HEK293 (cell line): ENCODE data around the gene CROT.

ENCODE experiments used
- CTCF ChIA-PET: fragments of 350-600 bp; formaldehyde crosslinking; extraction: SDS; loops from one replicate; lab custom pipeline; 2021; ENCODE audit warnings: antibody characterized with exemption; lab: Yijun Ruan, JAX
- POLR2A ChIA-PET: fragments of 300-600 bp; formaldehyde crosslinking; extraction: SDS; loops from one replicate; lab custom pipeline; 2020; ENCODE audit warnings: antibody characterized with exemption, inconsistent platforms; lab: Yijun Ruan, JAX
- H3K27ac ChIP-seq: fragments of 200-500 bp; sonication (Bioruptor generic); 2 replicates; pipeline ENCODE4 v1.5.1; 2014; ENCODE audit warnings: low read depth, low read length, control low read depth, inconsistent platforms; ENCODE audit errors: extremely low read depth
- H3K36me3 ChIP-seq, 2 experiments: fragments of 200-500 bp in 1 of 2; sonication (Bioruptor generic) in 1 of 2; 1 replicate in 1 of 2; 2 replicates in 1 of 2; pipeline ENCODE4 v1.5.1; 2014 to 2017; ENCODE audit warnings: inconsistent platforms in 2 of 2, low read length in 2 of 2; ENCODE audit not compliant: control insufficient read depth in 2 of 2, insufficient read depth in 1 of 2
- H3K4me1 ChIP-seq: fragments of 200-500 bp; sonication (Bioruptor generic); 2 replicates; pipeline ENCODE4 v1.5.1; 2014; ENCODE audit warnings: mild to moderate bottlenecking, low read length, inconsistent platforms; ENCODE audit not compliant: control insufficient read depth, insufficient read depth
- H3K4me3 ChIP-seq: 2 replicates; pipeline ENCODE4 v1.5.1; 2011; ENCODE audit warnings: low read depth, mild to moderate bottlenecking, control low read depth, low read length, moderate library complexity
- H3K9me3 ChIP-seq: fragments of 200-500 bp; sonication (Bioruptor generic); 2 replicates; pipeline ENCODE4 v1.5.1; 2014; ENCODE audit warnings: low read depth, low read length, inconsistent platforms; ENCODE audit not compliant: control insufficient read depth, insufficient read depth
- GLI2 ChIP-seq: fragments of 450-650 bp; formaldehyde crosslinking; IDR thresholded peaks from 2 replicates; pipeline ENCODE4; 2017; ENCODE audit warnings: missing biosample characterization, missing genetic modification characterization, low read depth, borderline replicate concordance
- KLF8 ChIP-seq: fragments of 450-650 bp; formaldehyde crosslinking; IDR thresholded peaks from 2 replicates; pipeline ENCODE4 v1.5.1; 2016; ENCODE audit warnings: missing biosample characterization, missing genetic modification characterization
- KLF9 ChIP-seq: fragments of 450-650 bp; formaldehyde crosslinking; IDR thresholded peaks from 2 replicates; pipeline ENCODE4 v1.5.1; 2016; ENCODE audit warnings: missing biosample characterization, missing genetic modification characterization, low read depth
- MEIS1 ChIP-seq: sonication (generic); formaldehyde crosslinking; IDR thresholded peaks from 2 replicates; pipeline ENCODE4 v1.8.1; 2022; ENCODE audit warnings: missing genetic modification reagents, mild to moderate bottlenecking, borderline replicate concordance
- SP7 ChIP-seq: fragments of 450-650 bp; formaldehyde crosslinking; IDR thresholded peaks from 2 replicates; pipeline ENCODE4 v1.5.1; 2016; ENCODE audit warnings: missing biosample characterization, missing genetic modification characterization
- ZBTB20 ChIP-seq: fragments of 450-650 bp; formaldehyde crosslinking; IDR thresholded peaks from 2 replicates; pipeline ENCODE4 v1.5.1; 2016; ENCODE audit warnings: missing biosample characterization, missing genetic modification characterization
- ZNF211 ChIP-seq: fragments of 450-650 bp; formaldehyde crosslinking; IDR thresholded peaks from 2 replicates; pipeline ENCODE4 v1.5.1; 2016; ENCODE audit warnings: low read depth, missing biosample characterization, missing genetic modification characterization
- ZNF37A ChIP-seq: fragments of 450-650 bp; IDR thresholded peaks from 2 replicates; pipeline ENCODE4 v1.5.1; 2018; ENCODE audit warnings: missing biosample characterization, missing genetic modification characterization
- ZNF548 ChIP-seq: fragments of 450-650 bp; formaldehyde crosslinking; IDR thresholded peaks from 2 replicates; pipeline ENCODE4 v1.5.1; 2016; ENCODE audit warnings: missing biosample characterization, missing genetic modification characterization
- ZNF621 ChIP-seq: fragments of 450-650 bp; formaldehyde crosslinking; IDR thresholded peaks from 2 replicates; pipeline ENCODE4 v1.5.1; 2017; ENCODE audit warnings: missing biosample characterization, missing genetic modification characterization
- ZNF626 ChIP-seq: fragments of 450-650 bp; sonication (Bioruptor Pico); formaldehyde crosslinking; IDR thresholded peaks from 2 replicates; pipeline ENCODE4 v1.5.1; 2018; ENCODE audit warnings: missing biosample characterization, missing genetic modification characterization, inconsistent platforms
- ZNF843 ChIP-seq: fragments of 450-650 bp; formaldehyde crosslinking; IDR thresholded peaks from 2 replicates; pipeline ENCODE4 v1.5.1; 2016; ENCODE audit warnings: missing biosample characterization, missing genetic modification characterization
- TF ChIP-seq, protein P1 (sequence below): fragments of 450-650 bp; formaldehyde crosslinking; IDR thresholded peaks from 2 replicates; pipeline ENCODE4 v1.5.1; 2017; ENCODE audit warnings: missing biosample characterization, mild to moderate bottlenecking, missing genetic modification characterization, moderate library complexity
- TF ChIP-seq, protein P2 (sequence below): sonication (generic); formaldehyde crosslinking; IDR thresholded peaks from 2 replicates; pipeline ENCODE4 v1.8.1; 2022; ENCODE audit warnings: mild to moderate bottlenecking, moderate library complexity, missing genetic modification reagents
- TF ChIP-seq, protein P3 (sequence below): fragments of 450-650 bp; formaldehyde crosslinking; IDR thresholded peaks from 2 replicates; pipeline ENCODE4 v1.5.1; 2016; ENCODE audit warnings: missing biosample characterization, missing genetic modification characterization
- TF ChIP-seq, protein P4 (sequence below): fragments of 450-650 bp; formaldehyde crosslinking; IDR thresholded peaks from 2 replicates; pipeline ENCODE4 v1.5.1; 2016; ENCODE audit warnings: missing biosample characterization, missing genetic modification characterization
- TF ChIP-seq, protein P5 (sequence below): fragments of 450-650 bp; formaldehyde crosslinking; IDR thresholded peaks from 2 replicates; pipeline ENCODE4 v1.5.1; 2017; ENCODE audit warnings: missing biosample characterization, missing genetic modification characterization
- TF ChIP-seq, protein P6 (sequence below): fragments of 450-650 bp; formaldehyde crosslinking; IDR thresholded peaks from 2 replicates; pipeline ENCODE4 v1.5.1; 2016; ENCODE audit warnings: missing biosample characterization, missing genetic modification characterization
- TF ChIP-seq, protein P7 (sequence below): fragments of 450-650 bp; formaldehyde crosslinking; IDR thresholded peaks from 2 replicates; pipeline ENCODE4 v1.5.1; 2016; ENCODE audit warnings: missing biosample characterization, missing genetic modification characterization

The CROT gene

DNA sequence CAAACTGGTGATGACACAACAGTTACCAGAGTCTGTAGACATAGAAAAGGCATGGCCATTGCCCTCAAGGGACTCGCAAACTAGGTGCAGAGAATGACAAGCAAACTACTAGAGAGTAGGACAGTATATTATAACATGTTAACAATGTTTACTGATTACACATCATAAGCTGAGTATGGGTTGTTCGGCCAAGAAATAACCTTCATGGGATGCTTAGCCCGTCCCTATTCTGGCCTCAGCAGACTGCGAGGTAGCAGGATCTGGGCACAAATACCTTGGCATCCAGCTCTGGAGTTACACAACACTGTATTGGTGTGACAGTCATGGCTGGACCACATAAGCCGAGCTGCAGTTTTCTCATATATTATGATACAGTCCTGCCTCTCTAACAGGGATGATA lies 78.6 kb downstream of the CROT start:
- H3K36me3 ChIP-seq: no peaks in the 10 kb centered on the region
- ChIA-PET CTCF (interaction anchor here (0.6 kb wide), 1 partner anchor 312 kb away, joined by 3 read pairs; no protein-coding TSS in a partner anchor), POLR2A (no interaction called here)
- no peak overlapping the region for H3K27ac ChIP-seq
- no peaks in the 10 kb centered on the region for H3K9me3 ChIP-seq
- TF ChIP-seq, protein P1, sequence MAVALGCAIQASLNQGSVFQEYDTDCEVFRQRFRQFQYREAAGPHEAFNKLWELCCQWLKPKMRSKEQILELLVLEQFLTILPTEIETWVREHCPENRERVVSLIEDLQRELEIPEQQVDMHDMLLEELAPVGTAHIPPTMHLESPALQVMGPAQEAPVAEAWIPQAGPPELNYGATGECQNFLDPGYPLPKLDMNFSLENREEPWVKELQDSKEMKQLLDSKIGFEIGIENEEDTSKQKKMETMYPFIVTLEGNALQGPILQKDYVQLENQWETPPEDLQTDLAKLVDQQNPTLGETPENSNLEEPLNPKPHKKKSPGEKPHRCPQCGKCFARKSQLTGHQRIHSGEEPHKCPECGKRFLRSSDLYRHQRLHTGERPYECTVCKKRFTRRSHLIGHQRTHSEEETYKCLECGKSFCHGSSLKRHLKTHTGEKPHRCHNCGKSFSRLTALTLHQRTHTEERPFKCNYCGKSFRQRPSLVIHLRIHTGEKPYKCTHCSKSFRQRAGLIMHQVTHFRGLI (tag by site-specific recombination): no peak
- TF ChIP-seq ZNF211 (no peak), ZNF843 (tag by site-specific recombination) (no peak), ZNF548 (tag by site-specific recombination) (no peak), ZNF37A (tag by site-specific recombination) (no peak), KLF8 (tag by site-specific recombination) (no peak), MEIS1 (CRISPR knock-in tag) (no peak), GLI2 (no peak), ZNF626 (tag by site-specific recombination) (no peak)
- TF ChIP-seq, protein P2, sequence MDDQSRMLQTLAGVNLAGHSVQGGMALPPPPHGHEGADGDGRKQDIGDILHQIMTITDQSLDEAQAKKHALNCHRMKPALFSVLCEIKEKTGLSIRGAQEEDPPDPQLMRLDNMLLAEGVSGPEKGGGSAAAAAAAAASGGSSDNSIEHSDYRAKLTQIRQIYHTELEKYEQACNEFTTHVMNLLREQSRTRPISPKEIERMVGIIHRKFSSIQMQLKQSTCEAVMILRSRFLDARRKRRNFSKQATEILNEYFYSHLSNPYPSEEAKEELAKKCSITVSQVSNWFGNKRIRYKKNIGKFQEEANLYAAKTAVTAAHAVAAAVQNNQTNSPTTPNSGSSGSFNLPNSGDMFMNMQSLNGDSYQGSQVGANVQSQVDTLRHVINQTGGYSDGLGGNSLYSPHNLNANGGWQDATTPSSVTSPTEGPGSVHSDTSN (CRISPR knock-in tag): no peak
- TF ChIP-seq, protein P3, sequence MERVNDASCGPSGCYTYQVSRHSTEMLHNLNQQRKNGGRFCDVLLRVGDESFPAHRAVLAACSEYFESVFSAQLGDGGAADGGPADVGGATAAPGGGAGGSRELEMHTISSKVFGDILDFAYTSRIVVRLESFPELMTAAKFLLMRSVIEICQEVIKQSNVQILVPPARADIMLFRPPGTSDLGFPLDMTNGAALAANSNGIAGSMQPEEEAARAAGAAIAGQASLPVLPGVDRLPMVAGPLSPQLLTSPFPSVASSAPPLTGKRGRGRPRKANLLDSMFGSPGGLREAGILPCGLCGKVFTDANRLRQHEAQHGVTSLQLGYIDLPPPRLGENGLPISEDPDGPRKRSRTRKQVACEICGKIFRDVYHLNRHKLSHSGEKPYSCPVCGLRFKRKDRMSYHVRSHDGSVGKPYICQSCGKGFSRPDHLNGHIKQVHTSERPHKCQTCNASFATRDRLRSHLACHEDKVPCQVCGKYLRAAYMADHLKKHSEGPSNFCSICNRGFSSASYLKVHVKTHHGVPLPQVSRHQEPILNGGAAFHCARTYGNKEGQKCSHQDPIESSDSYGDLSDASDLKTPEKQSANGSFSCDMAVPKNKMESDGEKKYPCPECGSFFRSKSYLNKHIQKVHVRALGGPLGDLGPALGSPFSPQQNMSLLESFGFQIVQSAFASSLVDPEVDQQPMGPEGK (tag by site-specific recombination): no peak
- TF ChIP-seq, protein P4, sequence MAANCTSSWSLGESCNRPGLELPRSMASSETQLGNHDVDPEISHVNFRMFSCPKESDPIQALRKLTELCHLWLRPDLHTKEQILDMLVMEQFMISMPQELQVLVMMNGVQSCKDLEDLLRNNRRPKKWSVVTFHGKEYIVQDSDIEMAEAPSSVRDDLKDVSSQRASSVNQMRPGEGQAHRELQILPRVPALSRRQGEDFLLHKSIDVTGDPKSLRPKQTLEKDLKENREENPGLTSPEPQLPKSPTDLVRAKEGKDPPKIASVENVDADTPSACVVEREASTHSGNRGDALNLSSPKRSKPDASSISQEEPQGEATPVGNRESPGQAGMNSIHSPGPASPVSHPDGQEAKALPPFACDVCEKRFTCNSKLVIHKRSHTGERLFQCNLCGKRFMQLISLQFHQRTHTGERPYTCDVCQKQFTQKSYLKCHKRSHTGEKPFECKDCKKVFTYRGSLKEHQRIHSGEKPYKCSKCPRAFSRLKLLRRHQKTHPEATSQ (tag by site-specific recombination): no peak
- TF ChIP-seq, protein P5, sequence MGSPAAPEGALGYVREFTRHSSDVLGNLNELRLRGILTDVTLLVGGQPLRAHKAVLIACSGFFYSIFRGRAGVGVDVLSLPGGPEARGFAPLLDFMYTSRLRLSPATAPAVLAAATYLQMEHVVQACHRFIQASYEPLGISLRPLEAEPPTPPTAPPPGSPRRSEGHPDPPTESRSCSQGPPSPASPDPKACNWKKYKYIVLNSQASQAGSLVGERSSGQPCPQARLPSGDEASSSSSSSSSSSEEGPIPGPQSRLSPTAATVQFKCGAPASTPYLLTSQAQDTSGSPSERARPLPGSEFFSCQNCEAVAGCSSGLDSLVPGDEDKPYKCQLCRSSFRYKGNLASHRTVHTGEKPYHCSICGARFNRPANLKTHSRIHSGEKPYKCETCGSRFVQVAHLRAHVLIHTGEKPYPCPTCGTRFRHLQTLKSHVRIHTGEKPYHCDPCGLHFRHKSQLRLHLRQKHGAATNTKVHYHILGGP (tag by site-specific recombination): no peak
- H3K4me1 ChIP-seq: no peaks in the 10 kb centered on the region; the same call in 1 of the 2 replicates
- no peak overlapping the region for H3K4me3 ChIP-seq

DNA sequence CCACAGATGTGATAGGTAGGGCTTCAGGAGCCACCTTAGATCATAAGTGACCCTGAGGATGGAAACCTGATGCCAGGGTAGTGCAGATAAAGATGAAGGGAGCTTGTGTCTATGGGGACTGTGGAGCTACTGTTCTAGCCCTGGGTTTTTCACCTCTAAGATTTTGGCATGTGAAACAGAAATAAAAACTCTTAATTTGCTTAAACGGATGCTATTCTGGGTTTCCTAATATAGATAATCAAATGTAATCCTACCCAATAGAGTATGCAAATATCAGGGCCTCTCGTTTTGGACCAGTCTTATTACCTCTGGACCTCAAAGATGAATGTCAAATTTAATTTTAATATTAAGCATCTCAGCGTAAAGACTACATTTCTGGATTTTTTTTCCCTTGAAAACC lies 80.7 kb downstream of the CROT start:
- H3K9me3 ChIP-seq: no peaks in the 10 kb centered on the region
- no peak overlapping the region for H3K4me3 ChIP-seq
- no peaks in the 10 kb centered on the region; the same call in 1 of the 2 replicates for H3K4me1 ChIP-seq
- TF ChIP-seq, protein P6, sequence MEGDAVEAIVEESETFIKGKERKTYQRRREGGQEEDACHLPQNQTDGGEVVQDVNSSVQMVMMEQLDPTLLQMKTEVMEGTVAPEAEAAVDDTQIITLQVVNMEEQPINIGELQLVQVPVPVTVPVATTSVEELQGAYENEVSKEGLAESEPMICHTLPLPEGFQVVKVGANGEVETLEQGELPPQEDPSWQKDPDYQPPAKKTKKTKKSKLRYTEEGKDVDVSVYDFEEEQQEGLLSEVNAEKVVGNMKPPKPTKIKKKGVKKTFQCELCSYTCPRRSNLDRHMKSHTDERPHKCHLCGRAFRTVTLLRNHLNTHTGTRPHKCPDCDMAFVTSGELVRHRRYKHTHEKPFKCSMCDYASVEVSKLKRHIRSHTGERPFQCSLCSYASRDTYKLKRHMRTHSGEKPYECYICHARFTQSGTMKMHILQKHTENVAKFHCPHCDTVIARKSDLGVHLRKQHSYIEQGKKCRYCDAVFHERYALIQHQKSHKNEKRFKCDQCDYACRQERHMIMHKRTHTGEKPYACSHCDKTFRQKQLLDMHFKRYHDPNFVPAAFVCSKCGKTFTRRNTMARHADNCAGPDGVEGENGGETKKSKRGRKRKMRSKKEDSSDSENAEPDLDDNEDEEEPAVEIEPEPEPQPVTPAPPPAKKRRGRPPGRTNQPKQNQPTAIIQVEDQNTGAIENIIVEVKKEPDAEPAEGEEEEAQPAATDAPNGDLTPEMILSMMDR (tag by site-specific recombination): no peak
- TF ChIP-seq, protein P7, sequence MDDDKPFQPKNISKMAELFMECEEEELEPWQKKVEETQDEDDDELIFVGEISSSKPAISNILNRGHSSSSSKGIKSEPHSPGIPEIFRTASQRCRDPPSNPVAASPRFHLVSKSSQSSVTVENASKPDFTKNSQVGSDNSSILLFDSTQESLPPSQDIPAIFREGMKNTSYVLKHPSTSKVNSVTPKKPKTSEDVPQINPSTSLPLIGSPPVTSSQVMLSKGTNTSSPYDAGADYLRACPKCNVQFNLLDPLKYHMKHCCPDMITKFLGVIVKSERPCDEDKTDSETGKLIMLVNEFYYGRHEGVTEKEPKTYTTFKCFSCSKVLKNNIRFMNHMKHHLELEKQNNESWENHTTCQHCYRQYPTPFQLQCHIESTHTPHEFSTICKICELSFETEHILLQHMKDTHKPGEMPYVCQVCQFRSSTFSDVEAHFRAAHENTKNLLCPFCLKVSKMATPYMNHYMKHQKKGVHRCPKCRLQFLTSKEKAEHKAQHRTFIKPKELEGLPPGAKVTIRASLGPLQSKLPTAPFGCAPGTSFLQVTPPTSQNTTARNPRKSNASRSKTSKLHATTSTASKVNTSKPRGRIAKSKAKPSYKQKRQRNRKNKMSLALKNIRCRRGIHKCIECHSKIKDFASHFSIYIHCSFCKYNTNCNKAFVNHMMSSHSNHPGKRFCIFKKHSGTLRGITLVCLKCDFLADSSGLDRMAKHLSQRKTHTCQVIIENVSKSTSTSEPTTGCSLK (tag by site-specific recombination): no peak
- no peak for TF ChIP-seq SP7
- TF ChIP-seq ZNF621: no peak
- no peak for TF ChIP-seq KLF9 (tag by site-specific recombination)
- TF ChIP-seq ZBTB20 (tag by site-specific recombination): no peak
- H3K27ac ChIP-seq: no peak overlapping the region
- no peaks in the 10 kb centered on the region for H3K36me3 ChIP-seq
- ChIA-PET POLR2A (no interaction called here), CTCF (no interaction called here)
